H9 (cell line): Measurements from ENCODE around the gene GDPD2. TPM values are rescaled to one million over a fixed set of nuclear protein-coding genes. Genes with fewer than 3 reads are reported as not detected.
A peak's percentile ranks its signal among the peaks of the same experiment; 100 is the strongest.

Source experiments
- DNase-seq: peaks from one replicate; pipeline ENCODE4 v3.0.0-alpha.2; 2017
- H2AFZ ChIP-seq: one replicate; pipeline ENCODE4 v1.6.1; 2013; ENCODE audit warnings: mild to moderate bottlenecking, low read length, control low read depth, moderate library complexity
- H2AK5ac ChIP-seq: 2 replicates; pipeline ENCODE4 v1.6.1; 2013; ENCODE audit warnings: low read length, control low read depth, mixed read lengths; ENCODE audit not compliant: insufficient read length
- H2BK120ac ChIP-seq: one replicate; pipeline ENCODE4 v1.6.1; 2013; ENCODE audit warnings: low read depth, mild to moderate bottlenecking, low read length, control low read depth, inconsistent platforms; ENCODE audit not compliant: poor library complexity, severe bottlenecking
- H2BK12ac ChIP-seq: 2 replicates; pipeline ENCODE4 v1.6.1; 2013; ENCODE audit warnings: low read length, control low read depth, mixed read lengths, low read depth; ENCODE audit not compliant: insufficient read length
- H2BK15ac ChIP-seq: 2 replicates; pipeline ENCODE4 v1.6.1; 2013; ENCODE audit warnings: low read depth, low read length, control low read depth
- H2BK20ac ChIP-seq: one replicate; pipeline ENCODE4 v1.6.1; 2013; ENCODE audit warnings: low read depth, mild to moderate bottlenecking, low read length, control low read depth, inconsistent platforms; ENCODE audit not compliant: poor library complexity, severe bottlenecking
- H2BK5ac ChIP-seq: 2 replicates; pipeline ENCODE4 v1.6.1; 2013; ENCODE audit warnings: low read length, control low read depth, mixed read lengths; ENCODE audit not compliant: insufficient read length
- H3K14ac ChIP-seq: 2 replicates; pipeline ENCODE4 v1.6.1; 2013; ENCODE audit warnings: low read length, control low read depth; ENCODE audit not compliant: insufficient read depth
- H3K18ac ChIP-seq: 2 replicates; pipeline ENCODE4 v1.6.1; 2013; ENCODE audit warnings: low read depth, mild to moderate bottlenecking, mixed read lengths, low read length, control low read depth; ENCODE audit not compliant: insufficient read length
- H3K23ac ChIP-seq: 2 replicates; pipeline ENCODE4 v1.6.1; 2013; ENCODE audit warnings: low read length, control low read depth, mixed read lengths, low read depth; ENCODE audit not compliant: insufficient read length
- H3K23me2 ChIP-seq: 2 replicates; pipeline ENCODE4 v1.6.1; 2013; ENCODE audit warnings: low read depth, mild to moderate bottlenecking, mixed read lengths, low read length, control low read depth; ENCODE audit not compliant: insufficient read length, poor library complexity, severe bottlenecking
- H3K27ac ChIP-seq: 2 replicates; pipeline ENCODE4 v1.5.1; 2013; ENCODE audit warnings: low read length, control low read depth, mixed read lengths, low read depth; ENCODE audit not compliant: insufficient read length
- H3K27me3 ChIP-seq: 2 replicates; pipeline ENCODE4 v1.6.1; 2013; ENCODE audit warnings: low read length, control low read depth, inconsistent platforms; ENCODE audit not compliant: insufficient read depth
- H3K4ac ChIP-seq: 2 replicates; pipeline ENCODE4 v1.6.1; 2013; ENCODE audit warnings: low read depth, mild to moderate bottlenecking, control low read depth, inconsistent platforms, low read length, moderate library complexity
- H3K4me1 ChIP-seq: 2 replicates; pipeline ENCODE4 v1.6.1; 2013; ENCODE audit warnings: low read length, control low read depth, inconsistent platforms; ENCODE audit not compliant: insufficient read depth
- H3K4me2 ChIP-seq: 2 replicates; pipeline ENCODE4 v1.6.1; 2013; ENCODE audit warnings: low read length, control low read depth, mixed read lengths; ENCODE audit not compliant: insufficient read length, insufficient read depth
- H3K56ac ChIP-seq: 2 replicates; pipeline ENCODE4 v1.6.1; 2013; ENCODE audit warnings: low read depth, mild to moderate bottlenecking, mixed read lengths, low read length, control low read depth; ENCODE audit not compliant: insufficient read length
- H3K79me1 ChIP-seq: 2 replicates; pipeline ENCODE4 v1.6.1; 2013; ENCODE audit warnings: low read depth, mild to moderate bottlenecking, moderate library complexity, low read length, control low read depth, inconsistent platforms; ENCODE audit not compliant: insufficient read depth, poor library complexity, severe bottlenecking
- H3K79me2 ChIP-seq: 2 replicates; pipeline ENCODE4 v1.6.1; 2013; ENCODE audit warnings: low read length, control low read depth, inconsistent platforms; ENCODE audit not compliant: insufficient read depth
- H3K9ac ChIP-seq: 2 replicates; pipeline ENCODE4 v1.6.1; 2013; ENCODE audit warnings: low read length, control low read depth, mixed read lengths; ENCODE audit not compliant: insufficient read length; ENCODE audit errors: extremely low read depth
- H3K9me3 ChIP-seq: one replicate; pipeline ENCODE4 v1.6.1; 2013; ENCODE audit warnings: low read depth, low read length, inconsistent platforms; ENCODE audit not compliant: control insufficient read depth
- H3T11ph ChIP-seq: one replicate; pipeline ENCODE4 v1.6.1; 2013; ENCODE audit warnings: mild to moderate bottlenecking, low read length, control low read depth, inconsistent platforms
- H4K20me1 ChIP-seq: one replicate; pipeline ENCODE4 v1.6.1; 2013; ENCODE audit not compliant: control insufficient read depth, insufficient read length, insufficient read depth
- H4K5ac ChIP-seq: 2 replicates; pipeline ENCODE4 v1.6.1; 2013; ENCODE audit warnings: low read depth, mild to moderate bottlenecking, mixed read lengths, low read length, control low read depth; ENCODE audit not compliant: insufficient read length
- H4K8ac ChIP-seq: replicated peaks from 2 replicates; pipeline ENCODE4 v1.6.1; 2013; ENCODE audit warnings: low read length, control low read depth, mixed read lengths, low read depth; ENCODE audit not compliant: insufficient read length
- H4K91ac ChIP-seq: 2 replicates; pipeline ENCODE4 v1.6.1; 2013; ENCODE audit warnings: low read depth, mild to moderate bottlenecking, moderate library complexity, mixed read lengths, low read length, control low read depth; ENCODE audit not compliant: insufficient read length
- H3K27ac Mint-ChIP-seq, 3 experiments: 2 replicates in 2 of 3; 3 replicates in 1 of 3; pipeline ENCODE4 v1.8.0; 2020 to 2021; ENCODE audit warnings: mixed read lengths in 3 of 3, mild to moderate bottlenecking in 1 of 3, moderate library complexity in 1 of 3
- H3K27me3 Mint-ChIP-seq: 2 replicates; pipeline ENCODE4 v1.8.0; 2021; ENCODE audit warnings: low read depth, mild to moderate bottlenecking, moderate library complexity, mixed read lengths
- H3K36me3 Mint-ChIP-seq, 3 experiments: 2 replicates in 2 of 3; 3 replicates in 1 of 3; pipeline ENCODE4 v1.8.0; 2020 to 2021; ENCODE audit warnings: low read depth in 3 of 3, mixed read lengths in 3 of 3; ENCODE audit not compliant: insufficient read depth in 1 of 3
- H3K4me1 Mint-ChIP-seq, 2 experiments: 2 replicates each; pipeline ENCODE4 v1.8.0; 2020; ENCODE audit warnings: mixed read lengths in 2 of 2
- H3K4me3 Mint-ChIP-seq, 2 experiments: 2 replicates in 1 of 2; 3 replicates in 1 of 2; pipeline ENCODE4 v1.8.0; 2020 to 2021; ENCODE audit warnings: mild to moderate bottlenecking in 2 of 2, mixed read lengths in 2 of 2, moderate library complexity in 1 of 2
- H3K9me3 Mint-ChIP-seq, 2 experiments: 2 replicates in 1 of 2; 3 replicates in 1 of 2; pipeline ENCODE4 v1.8.0; 2020; ENCODE audit warnings: mild to moderate bottlenecking in 2 of 2, mixed read lengths in 2 of 2, moderate library complexity in 1 of 2
- CTCF ChIP-seq: fragments of 200-600 bp; sonication (generic); conservative IDR thresholded peaks from 3 replicates; pipeline ENCODE4 v1.8.0; 2021; ENCODE audit warnings: antibody characterized with exemption, mild to moderate bottlenecking
- WGBS: extraction: QIAGEN DNeasy Blood & Tissue Kit; methylation state at CpG from one replicate; pipeline ENCODE4 v1.1.7; 2013; ENCODE audit warnings: missing lambda C conversion rate, low lambda C conversion rate, mixed read lengths; ENCODE audit not compliant: insufficient read length; ENCODE audit errors: extremely low coverage; 5-methylcytosine and 5-hydroxymethylcytosine counted together
- total RNA-seq: library from RNA; stranded (reverse); gene quantifications from 2 replicates; pipeline ENCODE4 v1.2.1, GENCODE V29; 2021

The GDPD2 gene
- total RNA-seq, 1 experiment from 2014 or later, result 13.9 TPM

GRCh38 chrX:70456256-70456655 is 33.1 kb downstream of the GDPD2 start:
- TF ChIP-seq CTCF, result no peak
- Histone ChIP-seq H3K23ac (no peak overlapping the region), H2BK120ac (no peak overlapping the region), H3K9ac (peak overlapping the region; percentile 77), H3K79me2 (peaks cover 24% of the 10 kb centered on the region), H3K9me3 (peaks cover 10% of the 10 kb centered on the region), H2AFZ (no peak overlapping the region), H3K4me2 (peak overlapping the region; percentile 76), H2BK12ac (no peak overlapping the region), H4K5ac (no peak overlapping the region), H4K91ac (no peak overlapping the region), H3K27ac (no peak overlapping the region), H3K18ac (no peak overlapping the region), H4K20me1 (no peaks in the 10 kb centered on the region), H2AK5ac (no peak overlapping the region), H3K4me1 (no peaks in the 10 kb centered on the region), H2BK5ac (no peak overlapping the region), H3K79me1 (no peaks in the 10 kb centered on the region), H3K14ac (no peak overlapping the region), H3K56ac (no peak overlapping the region), H3K4ac (no peak overlapping the region), H4K8ac (no peak overlapping the region), H2BK15ac (no peak overlapping the region), H2BK20ac (no peak overlapping the region), H3T11ph (no peak overlapping the region), H3K23me2 (peaks cover 4% of the 10 kb centered on the region), H3K27me3 (no peaks in the 10 kb centered on the region)
- peak overlapping the region in 2 of 3 experiments; percentile 40 to 94; a peak in 2 of 7 replicates for H3K27ac Mint-ChIP-seq
- H3K27me3 Mint-ChIP-seq, result no peaks in the 10 kb centered on the region; the same call in 1 of the 2 replicates
- DNase-seq, result no peak
- H3K4me3 Mint-ChIP-seq, result peak overlapping the region; percentile 89 to 95
- H3K36me3 Mint-ChIP-seq, result peaks cover 18 to 41% (median 40%) of the 10 kb centered on the region in 3 experiments
- peaks cover 70% of the 10 kb centered on the region in 2 experiments for H3K9me3 Mint-ChIP-seq
- H3K4me1 Mint-ChIP-seq, result peaks cover 32 to 38% of the 10 kb centered on the region in 2 experiments
- no CpG with 5 or more reads among the region's 2 CpGs for WGBS
